HL-60/S4 treated with phorbol 12-myristate 13-acetate at 8.2 ng/mL for 4 days and 3 days (cell line): Measurements from ENCODE around the gene VSTM2B.

Experiments
- in situ Hi-C: fragments of 300-500 bp; cut with MboI; formaldehyde crosslinking; loops from 2 replicates; pipeline ENCODE4 v1.15.0; 2022; ENCODE audit warnings: low sequenced_read_pairs

The VSTM2B gene

DNA sequence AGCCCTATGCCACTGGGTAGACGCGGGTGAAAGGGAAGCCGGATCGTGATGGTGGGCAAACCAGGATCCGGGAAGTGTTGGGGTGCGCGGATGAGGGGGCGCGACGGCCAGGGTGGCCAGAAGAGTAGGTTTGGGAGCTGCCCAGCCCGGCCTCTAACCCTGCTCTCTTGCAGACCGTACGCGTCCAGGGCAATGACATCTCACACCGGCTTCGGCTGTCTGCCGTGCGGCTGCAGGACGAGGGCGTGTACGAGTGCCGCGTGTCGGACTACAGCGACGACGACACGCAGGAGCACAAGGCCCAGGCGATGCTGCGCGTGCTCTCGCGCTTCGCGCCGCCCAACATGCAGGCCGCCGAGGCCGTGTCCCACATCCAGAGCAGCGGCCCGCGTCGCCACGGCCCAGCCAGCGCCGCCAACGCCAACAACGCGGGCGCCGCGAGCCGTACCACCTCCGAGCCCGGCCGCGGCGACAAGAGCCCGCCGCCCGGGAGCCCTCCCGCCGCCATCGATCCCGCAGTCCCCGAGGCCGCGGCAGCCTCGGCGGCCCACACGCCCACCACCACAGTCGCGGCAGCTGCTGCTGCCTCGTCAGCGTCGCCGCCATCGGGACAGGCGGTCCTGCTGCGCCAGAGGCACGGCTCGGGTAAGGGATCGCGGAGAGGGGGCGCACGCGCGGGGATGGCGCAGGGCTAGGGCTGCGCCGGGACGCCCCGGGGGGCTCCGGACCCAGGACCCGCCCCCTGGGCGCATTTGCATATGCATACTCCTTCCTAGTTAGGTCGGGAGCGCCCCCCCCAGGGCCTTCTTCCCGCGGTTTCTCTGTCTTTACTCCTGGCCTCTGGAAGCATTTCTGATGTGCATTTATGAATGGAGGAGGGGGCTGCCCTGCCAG lies 4.1 kb downstream of the VSTM2B start:
- in situ Hi-C loops: no loop called here

GRCh38 chr19:29530540-29531457 lies 5.0 kb downstream of the VSTM2B start:
- in situ Hi-C loops: no loop called here

- in situ Hi-C loops: no loop called here
Measured at GRCh38 chr19:29531458-29532025, 5.7 kb downstream of the VSTM2B start.

DNA sequence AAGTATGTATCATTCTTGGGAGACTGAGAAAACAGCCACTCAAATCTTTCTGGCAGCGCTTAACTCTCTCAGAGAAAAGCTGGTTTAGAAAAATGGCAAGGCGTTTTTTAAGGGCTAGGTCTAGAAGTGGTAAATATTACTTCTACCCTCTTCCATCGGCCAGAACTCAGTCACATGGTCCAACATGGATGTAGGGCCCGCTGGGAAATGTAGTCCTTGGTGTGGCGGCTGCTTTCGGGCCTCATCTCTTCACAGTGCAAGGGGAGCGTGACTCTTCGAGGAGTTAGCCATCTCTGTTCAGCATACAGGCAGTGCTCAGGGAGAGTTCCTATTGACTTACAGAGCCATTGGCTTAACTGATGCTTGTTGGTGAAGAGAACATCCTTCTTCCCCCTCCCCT lies 6.3 kb downstream of the VSTM2B start:
- in situ Hi-C loops: no loop called here

GRCh38 chr19:29532956-29533355 lies 7.2 kb downstream of the VSTM2B start:
- in situ Hi-C loops: no loop called here

- in situ Hi-C loops: no loop called here
Measured at GRCh38 chr19:29533578-29534544, 8.1 kb downstream of the VSTM2B start.

- in situ Hi-C loops: no loop called here
Measured at GRCh38 chr19:29535214-29535831, 9.5 kb downstream of the VSTM2B start.

GRCh38 chr19:29535984-29536508 lies 10.3 kb downstream of the VSTM2B start:
- in situ Hi-C loops: no loop called here

GRCh38 chr19:29537181-29537580 lies 11.4 kb downstream of the VSTM2B start:
- in situ Hi-C loops: no loop called here

DNA sequence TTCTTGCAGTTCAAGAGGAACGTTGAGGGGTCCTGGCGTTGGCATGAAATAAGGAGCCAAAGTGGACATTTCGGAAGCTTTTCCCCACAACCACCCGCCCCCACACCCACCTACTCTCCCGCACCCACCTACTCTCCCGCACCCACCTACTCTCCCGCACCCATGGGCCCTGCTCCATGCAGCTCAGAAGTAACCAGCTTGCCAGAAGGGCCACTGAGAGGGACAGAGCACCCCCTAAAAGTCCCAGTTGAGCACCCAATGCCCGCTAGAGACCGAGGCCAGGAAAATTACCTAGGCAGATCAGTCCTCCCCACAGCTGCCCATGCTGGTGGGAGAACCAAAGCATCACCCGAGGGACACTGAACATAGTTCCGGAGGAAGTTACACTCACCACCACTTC lies 11.8 kb downstream of the VSTM2B start:
- in situ Hi-C loops: no loop called here

- in situ Hi-C loops: no loop called here
Measured at GRCh38 chr19:29538146-29538545, 12.4 kb downstream of the VSTM2B start.

DNA sequence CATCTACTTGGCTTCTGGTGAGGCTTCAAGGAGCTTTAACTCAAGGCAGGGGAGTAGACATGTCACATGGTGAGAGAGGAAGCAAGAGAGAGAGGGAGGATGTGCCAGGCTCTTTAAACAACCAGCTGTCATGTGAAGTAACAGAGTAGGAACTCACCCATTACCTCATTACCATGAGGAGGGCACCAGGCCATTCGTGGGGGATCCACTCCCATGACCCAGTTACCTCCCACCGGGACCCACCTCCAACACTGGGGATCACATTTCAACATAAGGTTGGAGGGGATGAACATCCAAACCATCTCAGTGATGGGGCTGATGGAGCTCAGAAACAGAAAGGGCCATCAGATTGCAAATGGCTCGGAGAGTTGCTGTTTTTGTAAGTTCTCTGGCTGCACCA lies 12.9 kb downstream of the VSTM2B start:
- in situ Hi-C loops: no loop called here

DNA sequence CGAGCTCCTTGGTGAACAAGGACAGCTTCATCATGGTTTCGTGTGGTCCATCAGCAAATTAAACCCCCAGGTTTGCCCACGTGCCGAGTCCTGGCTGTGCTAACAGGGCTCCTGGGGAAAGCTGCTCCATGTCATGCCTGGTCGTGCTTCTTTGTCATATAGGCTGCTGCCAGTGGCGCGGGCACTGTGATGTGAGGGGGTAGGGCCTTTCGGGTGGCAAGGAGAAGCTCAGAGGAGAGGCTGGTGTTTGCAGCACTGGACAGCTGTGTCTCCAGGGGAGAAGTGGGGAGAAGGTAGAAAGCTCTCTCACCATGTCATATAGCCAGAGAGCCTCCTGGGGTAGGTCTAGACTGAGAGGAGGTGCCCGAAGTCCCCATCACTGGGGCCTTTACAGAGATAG lies 13.3 kb downstream of the VSTM2B start:
- in situ Hi-C loops: no loop called here

- in situ Hi-C loops: no loop called here
Measured at GRCh38 chr19:29539670-29540069, 13.9 kb downstream of the VSTM2B start.

DNA sequence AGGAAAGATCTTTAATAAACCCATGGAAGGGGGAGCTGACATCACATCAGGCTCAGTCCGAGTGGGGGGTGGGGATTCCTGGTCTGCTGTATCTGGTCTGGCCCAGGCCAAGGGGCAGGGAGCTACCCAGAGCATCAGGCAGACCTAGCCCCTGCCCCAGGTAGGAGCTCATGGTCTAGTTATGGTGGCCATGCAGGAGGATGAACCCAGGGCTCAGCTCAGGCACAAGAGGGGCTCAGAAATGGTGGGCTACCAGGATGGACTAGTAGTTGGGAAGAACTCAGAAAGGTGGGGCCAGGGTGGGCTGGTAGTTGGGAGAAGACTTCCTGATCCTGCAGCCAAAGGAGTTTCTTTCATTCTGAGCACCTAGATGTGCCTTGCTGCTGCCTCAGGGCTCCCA lies 14.3 kb downstream of the VSTM2B start:
- in situ Hi-C loops: no loop called here

DNA sequence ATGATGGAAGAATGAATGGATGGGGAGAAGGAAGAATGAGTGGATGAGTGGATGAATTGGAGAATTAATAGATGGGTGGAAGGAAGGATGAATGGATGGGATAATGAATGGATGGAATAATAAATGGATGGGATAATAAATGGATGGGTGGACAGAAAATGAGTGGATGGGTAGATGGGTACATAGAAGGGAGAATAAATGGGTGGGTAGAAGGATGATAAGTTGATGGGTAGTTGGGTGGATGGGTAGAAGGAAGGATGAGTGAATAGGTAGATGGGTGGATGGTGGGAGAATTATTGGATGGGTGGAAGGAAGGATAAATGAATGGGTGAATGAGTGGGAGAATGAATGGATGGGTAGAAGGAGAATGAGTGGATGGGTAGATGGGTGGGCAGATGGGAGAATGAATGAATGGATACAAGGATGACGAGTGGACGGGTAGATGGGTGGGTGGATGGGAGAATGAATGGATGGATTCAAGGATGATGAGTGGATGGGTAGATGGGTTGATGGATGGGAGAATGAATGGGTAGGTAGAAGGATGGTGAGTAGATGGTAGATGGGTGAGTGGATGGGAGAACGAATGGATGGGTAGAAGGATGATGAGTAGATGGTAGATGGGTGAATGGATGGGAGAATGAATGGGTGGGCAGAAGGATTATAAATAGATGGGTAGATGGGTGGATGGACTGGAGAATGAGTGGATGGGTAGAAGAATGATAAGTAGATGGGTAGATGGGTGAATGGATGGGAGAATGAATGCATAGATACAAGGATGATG lies 15.9 kb downstream of the VSTM2B start:
- in situ Hi-C loops: no loop called here

- in situ Hi-C loops: no loop called here
Measured at GRCh38 chr19:29542327-29542726, 16.5 kb downstream of the VSTM2B start.

- in situ Hi-C loops: no loop called here
Measured at GRCh38 chr19:29542776-29543175, 17.0 kb downstream of the VSTM2B start.

DNA sequence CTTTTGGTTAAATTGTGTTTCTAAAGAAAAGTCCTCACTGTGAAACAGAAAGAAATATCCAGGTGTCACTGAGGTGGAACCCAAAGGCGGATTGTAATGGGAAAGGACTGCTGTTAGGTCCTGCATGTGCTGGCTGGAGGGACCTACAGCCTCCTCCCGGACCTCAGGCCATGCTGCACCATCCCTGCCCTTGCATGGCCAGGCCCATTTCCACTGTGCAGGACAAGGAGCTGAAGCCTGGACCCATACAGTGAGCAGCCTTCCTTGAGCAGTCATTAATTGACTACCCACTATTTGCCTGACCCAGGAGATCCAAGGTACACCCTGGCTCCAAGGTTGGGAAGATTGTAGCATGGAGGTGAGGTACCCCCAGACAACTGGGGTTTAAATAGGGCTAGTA lies 17.6 kb downstream of the VSTM2B start:
- in situ Hi-C loops: no loop called here
